ENCODE data around the gene TMEM247. TPM values are rescaled to one million over a fixed set of nuclear protein-coding genes. Genes with fewer than 3 reads are reported as not detected.

TMEM247 gene
- total RNA-seq, 1 donor from 2014 or later = not detected

- TF ChIP-seq POLR2A (IDR thresholded peaks at IDR 0.05) (no peak), POLR2AphosphoS5 (IDR thresholded peaks at IDR 0.05; ENCODE audit: insufficient read depth in 1 of 2, low read depth in 1 of 2) (no peak), CTCF (IDR thresholded peaks at IDR 0.05) (no peak)
- H3K4me1 ChIP-seq = no peaks in the 10 kb centered on the region
- H3K4me3 ChIP-seq = no peak overlapping the region
- no peaks in the 10 kb centered on the region for H3K36me3 ChIP-seq
- peak in 1 of 2 donors; percentile 62 for DNase-seq (ENCODE audit: extremely low spot score in 2 of 2)
- no peaks in the 10 kb centered on the region for H3K27me3 ChIP-seq
- no peak overlapping the region for H3K27ac ChIP-seq
- intact Hi-C loops (cut with DNase I) = no loop called here
- H3K9me3 ChIP-seq = no peaks in the 10 kb centered on the region
These were observed 32.8 kb downstream of the TMEM247 start for GRCh38 chr2:46512185-46512584.

GRCh38 chr2:46514738-46515137 is 35.4 kb downstream of the TMEM247 start:
- Histone ChIP-seq H3K27ac (no peak overlapping the region), H3K4me1 (no peaks in the 10 kb centered on the region), H3K27me3 (no peaks in the 10 kb centered on the region), H3K36me3 (no peaks in the 10 kb centered on the region), H3K4me3 (no peak overlapping the region), H3K9me3 (no peaks in the 10 kb centered on the region)
- intact Hi-C loops (cut with DNase I) = no loop called here
- DNase-seq (ENCODE audit: extremely low spot score in 2 of 2) = no peak
- TF ChIP-seq CTCF (IDR thresholded peaks at IDR 0.05) (no peak), POLR2A (IDR thresholded peaks at IDR 0.05) (no peak), POLR2AphosphoS5 (IDR thresholded peaks at IDR 0.05; ENCODE audit: insufficient read depth in 1 of 2, low read depth in 1 of 2) (no peak)

- no peaks in the 10 kb centered on the region for H3K9me3 ChIP-seq
- H3K27me3 ChIP-seq = no peaks in the 10 kb centered on the region
These were observed 38.1 kb downstream of the TMEM247 start for GRCh38 chr2:46517485-46517884.

GRCh38 chr2:46518861-46519260 is 39.5 kb downstream of the TMEM247 start:
- TF ChIP-seq POLR2AphosphoS5 (IDR thresholded peaks at IDR 0.05; ENCODE audit: insufficient read depth in 1 of 2, low read depth in 1 of 2) (no peak), POLR2A (IDR thresholded peaks at IDR 0.05) (no peak), CTCF (IDR thresholded peaks at IDR 0.05) (no peak)
- no peaks in the 10 kb centered on the region for H3K9me3 ChIP-seq
- intact Hi-C loops (cut with DNase I) = no loop called here
- no peaks in the 10 kb centered on the region for H3K27me3 ChIP-seq
- H3K4me1 ChIP-seq = no peaks in the 10 kb centered on the region
- peak overlapping the region; percentile 73 for H3K27ac ChIP-seq
- no peaks in the 10 kb centered on the region for H3K36me3 ChIP-seq
- peak in 1 of 2 donors; percentile 85 for DNase-seq (ENCODE audit: extremely low spot score in 2 of 2)
- H3K4me3 ChIP-seq = no peak overlapping the region

More at GRCh38 chr2:46517485-46517884, 38.1 kb downstream of the TMEM247 start:
- Histone ChIP-seq H3K27ac (no peak overlapping the region), H3K4me1 (no peaks in the 10 kb centered on the region), H3K36me3 (no peaks in the 10 kb centered on the region), H3K4me3 (no peak overlapping the region)
- DNase-seq (ENCODE audit: extremely low spot score in 2 of 2) = no peak
- TF ChIP-seq CTCF (IDR thresholded peaks at IDR 0.05) = no peak
- no peak for TF ChIP-seq POLR2A (IDR thresholded peaks at IDR 0.05)
- no peak for TF ChIP-seq POLR2AphosphoS5 (IDR thresholded peaks at IDR 0.05; ENCODE audit: insufficient read depth in 1 of 2, low read depth in 1 of 2)
- intact Hi-C loops (cut with DNase I) = no loop called here

GRCh38 chr2:46519265-46519664 is 39.9 kb downstream of the TMEM247 start:
- DNase-seq (ENCODE audit: extremely low spot score in 2 of 2) = peak in 1 of 2 donors; percentile 77
- no peaks in the 10 kb centered on the region for H3K27me3 ChIP-seq
- H3K4me3 ChIP-seq = no peak overlapping the region
- no peaks in the 10 kb centered on the region for H3K4me1 ChIP-seq
- H3K36me3 ChIP-seq = no peaks in the 10 kb centered on the region
- no peaks in the 10 kb centered on the region for H3K9me3 ChIP-seq
- intact Hi-C loops (cut with DNase I) = no loop called here
- TF ChIP-seq POLR2AphosphoS5 (IDR thresholded peaks at IDR 0.05; ENCODE audit: insufficient read depth in 1 of 2, low read depth in 1 of 2) (no peak), POLR2A (IDR thresholded peaks at IDR 0.05) (no peak), CTCF (IDR thresholded peaks at IDR 0.05) (no peak)
- peak overlapping the region; percentile 73 for H3K27ac ChIP-seq
